ENCODE measurements around the gene RPS27L.
A peak's percentile ranks its signal among the peaks of the same experiment; 100 is the strongest.

RPS27L gene

DNA sequence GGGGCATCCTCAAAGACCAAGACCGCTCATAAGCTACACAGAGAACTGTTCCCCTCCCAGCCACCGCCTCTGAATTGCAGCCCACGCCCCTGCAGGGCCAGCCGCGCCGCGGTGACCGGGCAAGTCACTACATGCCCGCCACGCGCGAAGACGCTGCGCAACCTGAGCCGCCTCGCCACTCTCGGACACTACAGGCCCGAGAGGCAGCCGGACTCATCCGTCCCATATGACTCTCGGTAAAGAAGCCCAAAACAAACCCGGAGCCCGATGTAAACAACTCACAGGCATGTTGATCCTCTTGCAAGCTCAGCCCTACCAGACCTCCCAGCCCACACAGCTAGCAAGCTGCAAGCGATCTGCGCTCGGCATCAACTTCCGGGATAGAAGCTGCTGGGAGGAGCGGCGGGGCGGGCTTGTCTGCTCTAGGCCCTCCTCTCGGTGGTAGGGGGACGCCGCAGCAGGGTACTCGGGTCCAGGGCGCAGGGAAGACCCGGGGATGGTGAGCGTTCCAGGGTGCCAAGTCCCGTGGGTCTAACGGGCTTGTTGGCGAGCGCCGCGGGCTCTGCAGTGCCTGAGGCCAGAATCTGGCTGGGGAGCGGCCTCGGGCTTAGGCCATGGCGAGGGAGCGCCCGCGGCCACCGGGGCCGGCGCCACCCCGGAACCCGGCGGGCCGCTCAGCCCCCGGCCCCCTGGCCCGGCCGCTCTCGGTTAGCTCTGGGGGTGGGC lies at the start of gene RPS27L:
Gene RPS27L, minus strand, starts transcription at position 360 of the 726 bp plus-strand sequence. Its CDS starts 72 bp downstream, at position 288.
- peak; percentile 71 for DNase-seq

DNA sequence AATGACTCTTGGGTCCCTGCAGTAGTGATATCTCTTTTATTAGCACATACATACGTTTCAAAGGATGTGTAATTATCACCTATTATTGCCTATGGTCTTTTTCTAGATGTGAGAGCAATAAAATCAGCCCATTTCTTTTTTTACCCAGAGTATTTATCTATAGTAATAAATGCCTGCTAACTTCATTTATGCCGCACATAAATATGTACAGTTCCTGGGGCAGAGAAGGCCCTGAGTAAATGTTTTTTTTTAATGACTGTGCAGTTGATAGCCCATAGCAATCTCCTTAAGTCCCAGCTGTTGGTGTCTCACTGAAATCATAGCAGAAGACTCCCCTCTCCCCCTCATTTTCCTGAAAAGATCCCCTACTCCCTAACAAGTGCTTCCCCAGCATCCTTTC lies 48.8 kb upstream of the RPS27L start:
- DNase-seq: no peak

DNA sequence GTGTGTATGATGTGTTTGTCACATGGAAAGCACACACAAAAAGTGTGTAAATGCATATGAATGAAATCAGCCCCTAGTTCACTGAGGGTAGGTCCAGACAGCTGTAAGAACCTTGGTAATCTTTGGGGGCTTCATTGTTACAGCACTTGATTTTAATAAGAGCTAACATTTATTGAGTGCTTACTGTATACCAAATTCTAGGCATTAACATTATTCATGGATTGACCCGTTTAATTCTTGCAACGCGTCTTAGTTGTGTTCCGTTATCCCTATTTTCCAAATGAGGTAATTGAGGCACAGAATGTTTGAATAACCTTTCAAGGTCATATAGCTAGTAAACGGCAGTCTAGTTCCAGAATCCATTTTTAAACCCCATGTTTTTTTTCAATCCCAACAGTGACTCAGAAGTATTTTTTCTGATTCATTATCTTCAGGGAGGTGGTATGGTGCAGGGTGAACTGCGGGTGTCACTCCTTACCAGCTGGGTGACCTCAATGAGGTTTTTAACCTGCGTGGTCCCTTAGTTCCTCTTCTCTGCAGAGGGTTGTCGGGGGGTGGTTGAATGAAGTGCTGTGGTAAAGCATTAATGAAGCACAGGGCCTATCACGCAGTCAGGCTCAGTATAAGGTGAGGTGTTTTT lies 46.3 kb upstream of the RPS27L start:
- DNase-seq: no peak

DNA sequence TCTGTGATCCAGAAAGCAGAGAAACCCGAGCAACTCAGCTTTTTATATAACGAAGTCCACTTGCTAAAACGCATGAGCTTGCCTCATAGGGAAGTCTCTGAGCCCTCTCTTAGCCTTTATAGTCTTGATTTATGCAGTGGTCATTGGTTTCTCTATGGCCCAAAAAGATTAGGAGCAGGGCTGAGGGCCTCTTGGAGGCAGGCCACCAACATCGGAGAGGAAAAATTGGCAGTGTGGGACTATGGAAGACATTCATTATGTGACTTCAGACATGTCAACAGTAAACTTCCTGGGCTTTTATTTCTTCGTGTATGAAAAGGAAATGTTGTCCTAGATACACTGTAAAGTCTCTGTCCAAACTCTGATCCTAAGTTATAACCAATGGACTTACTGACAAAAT lies 45.6 kb upstream of the RPS27L start:
- no peak for DNase-seq

DNA sequence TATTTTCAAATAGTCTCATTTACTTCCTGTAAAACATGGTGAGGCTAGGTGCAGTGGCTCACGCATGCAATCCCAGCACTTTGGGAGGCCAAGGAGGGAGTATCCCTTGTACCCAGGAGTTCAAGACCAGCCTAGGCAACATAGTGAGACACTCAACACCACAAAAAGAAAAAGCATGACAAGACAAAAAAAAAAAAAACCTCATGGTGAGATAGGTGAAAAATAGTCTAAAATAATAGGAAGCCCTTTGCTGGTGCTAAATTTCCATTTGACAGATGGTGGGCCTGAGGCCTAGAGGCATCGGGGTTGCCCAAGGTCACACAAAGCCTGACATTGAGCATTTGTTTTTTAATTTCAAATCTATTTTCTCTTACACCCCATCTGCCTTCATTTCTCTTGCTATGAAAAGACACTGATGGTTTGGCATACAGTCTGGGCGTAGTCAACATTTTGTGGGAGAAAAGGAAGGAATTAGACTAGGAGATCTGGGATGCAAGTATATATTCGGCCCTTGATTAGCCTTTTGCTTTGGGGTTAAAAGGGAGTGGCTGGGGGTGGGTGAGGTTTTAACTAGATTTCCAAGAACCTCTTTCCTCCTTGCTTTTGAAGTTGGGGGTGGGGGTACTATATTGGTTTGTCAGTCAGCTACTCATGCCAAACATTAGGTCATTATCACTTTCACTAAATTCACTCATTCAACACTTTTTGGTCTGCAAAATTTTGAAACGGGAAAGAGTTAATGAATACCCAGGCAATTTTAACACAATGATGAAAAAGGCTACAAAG lies 43.4 kb upstream of the RPS27L start:
- DNase-seq: peak; percentile 64

DNA sequence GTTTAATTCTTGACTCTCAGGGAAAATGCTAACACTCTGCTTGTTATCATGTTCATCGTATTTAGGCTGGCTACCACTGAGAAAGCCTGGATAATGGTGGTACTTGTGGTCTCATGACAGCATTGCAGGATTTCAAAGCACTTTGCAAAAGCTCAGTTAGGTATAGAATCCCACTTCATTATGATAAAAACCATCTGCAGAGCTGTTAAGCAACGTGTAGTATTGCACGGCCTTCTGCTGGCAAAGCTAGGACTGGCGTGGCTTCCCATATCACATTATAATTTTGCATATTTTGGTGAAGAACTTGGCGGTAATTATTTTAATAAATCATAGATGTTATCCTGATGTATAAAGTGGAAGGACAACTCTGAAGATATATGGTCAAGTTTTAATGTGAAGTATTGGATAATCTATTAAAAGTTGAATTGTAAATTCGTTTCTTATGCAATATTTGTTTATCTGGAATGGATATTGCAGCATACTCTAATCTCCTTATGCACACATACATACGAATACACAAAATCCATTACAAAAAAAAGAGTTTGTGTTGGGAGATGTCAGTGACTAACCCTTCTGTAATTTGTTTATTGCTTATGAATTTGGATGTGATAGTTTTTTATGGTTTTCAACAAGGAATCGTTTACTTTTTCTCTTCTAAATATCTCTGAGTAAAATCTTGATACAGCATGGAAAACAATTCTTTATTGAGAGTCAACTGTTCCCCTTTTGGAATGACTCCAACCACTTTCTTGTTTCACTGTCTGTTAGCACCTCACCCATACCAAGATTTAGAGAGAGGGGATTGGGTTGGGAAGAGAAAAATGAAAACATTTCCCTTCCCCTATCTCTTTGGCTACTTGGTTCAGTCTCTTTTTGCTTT lies 41.3 kb upstream of the RPS27L start:
- DNase-seq: peak; percentile 65

DNA sequence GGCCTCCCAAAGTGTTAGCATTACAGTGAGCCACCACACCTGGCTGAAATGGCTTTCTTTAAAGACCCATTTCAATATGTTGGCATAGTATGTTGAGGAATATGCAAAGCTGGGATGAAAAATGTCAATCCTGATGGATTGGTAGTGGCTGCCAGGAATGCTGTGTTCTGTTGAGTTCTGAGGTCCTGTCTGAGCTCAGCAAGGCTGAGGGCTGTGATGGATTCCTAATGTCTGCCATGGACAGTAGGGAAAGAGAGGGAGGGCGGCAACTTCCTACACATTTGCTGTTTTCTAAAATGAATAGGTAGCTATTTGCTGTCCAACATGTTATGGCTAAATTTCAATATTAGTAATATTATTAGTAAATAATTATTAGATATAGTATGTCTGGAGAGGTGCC lies 40.3 kb upstream of the RPS27L start:
- no peak for DNase-seq

DNA sequence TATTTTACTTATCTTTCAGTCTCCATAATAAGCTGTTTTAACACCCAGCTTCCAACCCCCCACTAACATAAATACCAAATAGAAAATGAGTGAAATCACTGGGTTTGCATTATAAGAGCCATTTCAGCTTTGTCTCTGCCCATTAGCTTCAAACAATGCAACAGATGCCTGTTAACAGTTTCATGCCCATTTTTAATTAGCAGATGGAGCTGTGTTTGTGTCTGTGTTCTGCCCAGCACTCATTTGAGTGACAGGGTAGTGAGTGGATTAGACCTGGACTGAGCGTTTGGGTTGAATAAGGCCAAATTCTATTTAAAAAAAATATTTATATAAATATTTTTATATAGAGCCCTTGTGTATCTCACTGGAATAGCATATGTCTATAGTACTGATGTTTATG lies 39.6 kb upstream of the RPS27L start:
- DNase-seq: peak; percentile 90

DNA sequence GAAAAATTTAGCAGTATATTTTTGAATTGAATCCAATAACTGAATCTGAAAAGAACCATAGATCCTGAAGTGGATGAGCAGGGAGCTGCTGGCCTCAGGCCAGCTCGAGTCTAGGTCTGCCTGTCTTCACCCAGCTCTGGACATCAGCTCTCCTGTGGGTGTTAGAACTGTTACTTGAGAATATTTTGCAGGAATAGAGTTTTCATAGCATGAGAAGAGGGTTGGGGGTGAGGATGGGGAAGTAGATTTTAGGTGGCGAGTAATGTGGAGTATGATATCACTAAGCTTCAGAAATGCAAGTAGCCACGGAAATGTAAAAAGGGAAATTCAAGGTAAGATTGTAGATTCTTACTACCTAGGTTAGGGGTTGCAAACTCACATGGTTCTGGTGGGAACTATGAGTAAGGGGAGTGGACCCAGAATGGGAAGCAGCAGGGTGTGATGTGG lies 38.3 kb upstream of the RPS27L start:
- DNase-seq: no peak

DNA sequence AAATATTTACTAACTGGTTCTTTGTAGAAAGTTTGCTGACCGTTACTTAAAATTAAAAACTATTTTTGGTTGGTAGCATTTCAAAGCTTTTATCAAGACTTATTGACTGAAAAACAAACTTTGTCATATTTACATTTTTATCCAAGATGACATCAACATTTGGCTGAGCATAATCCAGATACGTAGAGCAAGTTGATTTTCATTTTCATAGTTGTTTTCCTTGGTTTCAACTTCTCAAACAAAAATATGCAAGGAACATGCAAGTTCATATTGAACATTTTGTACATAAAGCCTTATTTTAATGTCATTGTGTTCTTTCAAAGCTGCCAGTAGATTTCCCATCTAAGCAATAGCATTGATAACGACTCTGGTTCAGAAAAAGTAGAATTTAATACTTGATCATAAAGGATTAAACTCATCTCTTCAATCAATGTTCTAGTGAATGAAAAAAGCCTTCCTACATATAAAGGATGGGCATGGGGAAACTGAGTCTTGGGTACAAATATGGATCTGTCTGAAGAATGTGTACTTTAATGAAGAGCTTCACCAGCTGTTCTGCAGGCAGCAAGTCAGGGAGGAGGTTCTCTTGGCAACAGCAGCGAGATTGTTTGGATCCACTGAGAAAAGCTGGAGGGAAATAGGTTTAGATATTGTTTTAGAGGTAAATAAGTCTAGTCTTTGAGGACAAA lies 37.7 kb upstream of the RPS27L start:
- no peak for DNase-seq

DNA sequence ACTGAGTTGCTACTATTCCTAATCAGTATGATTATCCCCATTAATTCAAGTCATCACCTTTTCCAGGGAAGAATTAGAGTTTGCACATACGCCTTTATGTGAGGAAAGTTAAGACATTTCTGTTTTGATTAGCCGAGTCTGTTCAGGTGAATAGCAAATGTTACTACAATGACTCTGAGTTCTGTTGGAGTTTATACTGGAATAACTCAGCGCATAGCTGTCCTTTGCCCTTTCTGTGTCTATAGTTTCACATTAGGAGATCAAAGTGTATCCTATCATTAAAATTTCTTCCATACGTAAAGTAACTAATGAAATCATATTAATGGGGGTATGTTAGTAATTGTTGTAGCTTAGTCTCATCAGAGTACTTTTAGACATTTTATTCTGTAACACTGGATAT lies 37.0 kb upstream of the RPS27L start:
- DNase-seq: no peak

DNA sequence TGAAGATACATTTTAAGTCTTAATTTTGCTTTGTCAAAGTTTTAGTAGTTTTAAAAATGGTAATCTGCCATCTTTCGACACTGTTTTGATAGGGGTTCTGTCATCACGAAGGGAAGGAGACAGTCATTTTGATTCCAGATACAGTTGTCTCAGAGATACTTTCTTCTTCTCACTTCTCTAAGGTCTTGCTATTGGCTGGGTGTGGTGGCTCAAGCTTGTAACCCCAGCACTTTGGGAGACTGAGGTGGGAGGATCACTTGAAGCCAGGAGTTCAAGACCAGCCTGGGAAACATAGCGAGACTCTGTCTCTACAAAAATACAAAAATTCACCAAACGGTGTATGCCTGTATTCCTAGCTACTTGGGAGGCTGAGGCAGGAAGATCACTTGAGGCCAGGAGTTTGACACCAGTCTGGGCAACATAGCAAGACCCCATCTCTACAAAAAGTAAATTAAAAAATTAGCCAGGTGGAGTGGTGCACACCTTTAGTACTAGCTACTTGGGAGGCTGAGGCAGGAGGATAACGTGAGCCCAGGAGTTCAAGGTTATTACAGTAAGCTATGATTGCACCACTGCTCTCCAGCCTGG lies 35.4 kb upstream of the RPS27L start:
- DNase-seq: no peak

DNA sequence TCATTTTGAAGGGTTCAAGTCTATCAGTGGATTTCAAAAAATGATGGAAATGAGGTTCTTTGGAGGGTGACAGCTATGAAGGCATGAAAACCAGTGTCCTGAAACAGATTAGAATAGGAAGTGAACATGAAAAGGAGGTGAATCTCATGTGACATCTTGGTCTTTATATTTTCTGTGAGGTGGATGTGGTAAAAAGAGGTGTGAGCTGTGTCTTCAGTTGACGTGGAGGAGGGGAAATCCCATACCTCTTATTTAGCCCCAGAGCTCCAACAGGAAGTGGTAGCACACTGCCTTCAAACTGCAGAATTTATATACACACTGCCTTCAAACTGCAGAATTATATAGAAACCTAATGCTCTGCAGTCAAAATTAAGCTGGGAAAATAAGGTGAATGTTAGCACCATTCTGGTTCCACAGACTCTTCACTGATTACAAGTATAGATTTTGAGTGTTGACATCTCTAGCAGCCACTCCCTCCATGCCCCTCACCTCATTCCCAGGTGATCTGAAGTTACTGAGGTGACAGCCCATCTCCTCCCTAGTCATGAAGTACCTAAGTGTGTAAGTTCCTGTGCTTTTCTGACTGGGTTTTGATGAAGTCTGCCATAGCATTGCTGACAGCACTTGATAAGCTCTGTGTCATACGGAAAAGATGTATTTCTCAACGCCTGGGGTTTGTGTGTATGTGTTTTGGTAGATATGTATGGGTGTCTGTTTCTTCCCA lies 34.8 kb upstream of the RPS27L start:
- DNase-seq: no peak

DNA sequence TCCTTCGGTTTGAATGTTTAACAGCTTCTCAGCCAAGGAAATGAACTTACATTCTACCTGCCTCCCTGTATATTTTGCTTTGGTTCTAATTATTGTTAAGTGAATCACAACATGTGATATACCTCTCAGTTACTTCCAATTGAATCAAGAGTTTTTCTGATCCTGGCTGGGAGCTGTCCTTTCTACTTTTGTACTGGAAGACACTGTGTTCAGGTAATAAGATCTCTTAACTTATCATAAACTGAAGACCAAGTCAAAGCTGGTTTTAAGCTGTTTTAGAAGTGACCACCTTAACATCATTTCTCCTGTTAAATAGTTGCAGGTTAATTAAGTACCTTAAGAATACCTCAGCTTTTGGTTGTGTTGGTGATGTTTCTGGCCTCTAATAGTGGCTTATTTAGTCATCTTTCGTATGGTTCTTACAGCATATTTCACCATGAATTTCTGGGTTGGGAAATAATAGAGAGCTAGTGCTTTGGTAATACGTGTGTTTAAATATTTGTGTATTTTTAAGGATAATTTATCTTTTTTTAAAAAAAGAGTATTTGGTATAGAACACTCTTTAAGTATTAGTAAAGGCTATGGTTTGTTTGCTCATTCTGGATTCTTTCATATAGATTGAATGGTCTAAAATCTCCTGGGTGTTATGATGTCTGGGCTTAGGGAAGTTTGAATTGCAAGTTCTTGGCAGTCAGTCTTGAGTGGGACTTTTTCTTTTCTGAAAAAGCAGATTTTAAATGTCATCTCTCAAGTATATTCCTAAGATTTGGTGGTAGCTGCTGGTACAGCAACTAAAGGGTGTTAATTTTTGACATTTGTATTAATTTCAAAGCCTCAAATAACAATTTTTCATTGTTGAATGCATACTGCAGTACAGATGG lies 33.7 kb upstream of the RPS27L start:
- no peak for DNase-seq

DNA sequence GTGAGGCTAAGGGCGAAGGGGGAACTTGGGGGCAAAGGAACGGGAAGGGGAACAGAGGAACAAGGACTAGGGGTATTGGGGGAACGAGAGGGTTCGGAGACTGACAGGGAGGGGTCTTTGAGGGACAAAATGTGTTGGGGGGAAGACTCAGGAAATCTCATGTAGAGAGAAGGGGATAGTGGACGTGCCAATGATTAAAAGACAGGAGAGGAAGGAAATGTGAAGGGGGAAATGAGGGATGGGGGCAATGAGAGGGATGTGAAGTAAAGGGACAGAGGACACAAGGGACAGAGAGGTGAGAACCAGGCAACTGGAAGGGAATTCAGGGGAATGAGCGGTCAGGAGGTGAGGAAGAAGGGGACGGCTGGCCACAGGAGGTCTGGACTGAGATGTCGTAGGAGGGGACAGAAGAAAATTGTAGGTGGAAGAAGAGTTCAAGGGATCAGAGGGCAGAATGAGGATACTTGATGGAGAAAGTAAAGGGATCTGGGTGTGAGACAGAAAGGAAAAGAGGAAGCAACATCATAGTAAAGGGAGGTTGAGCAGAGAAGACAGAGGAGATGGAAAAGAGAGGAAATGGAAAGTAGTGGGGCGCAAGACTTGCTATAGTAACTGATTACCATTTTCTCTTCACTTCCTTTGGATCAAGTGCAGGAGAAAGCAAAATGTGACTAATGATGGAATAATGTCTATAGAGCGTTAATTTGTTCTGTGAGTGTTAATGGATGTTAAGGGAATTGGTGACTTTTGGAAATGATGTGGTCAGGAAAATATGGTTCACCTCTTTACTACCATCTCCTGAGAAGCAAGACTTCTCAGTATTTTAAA lies 32.9 kb upstream of the RPS27L start:
- DNase-seq: no peak

DNA sequence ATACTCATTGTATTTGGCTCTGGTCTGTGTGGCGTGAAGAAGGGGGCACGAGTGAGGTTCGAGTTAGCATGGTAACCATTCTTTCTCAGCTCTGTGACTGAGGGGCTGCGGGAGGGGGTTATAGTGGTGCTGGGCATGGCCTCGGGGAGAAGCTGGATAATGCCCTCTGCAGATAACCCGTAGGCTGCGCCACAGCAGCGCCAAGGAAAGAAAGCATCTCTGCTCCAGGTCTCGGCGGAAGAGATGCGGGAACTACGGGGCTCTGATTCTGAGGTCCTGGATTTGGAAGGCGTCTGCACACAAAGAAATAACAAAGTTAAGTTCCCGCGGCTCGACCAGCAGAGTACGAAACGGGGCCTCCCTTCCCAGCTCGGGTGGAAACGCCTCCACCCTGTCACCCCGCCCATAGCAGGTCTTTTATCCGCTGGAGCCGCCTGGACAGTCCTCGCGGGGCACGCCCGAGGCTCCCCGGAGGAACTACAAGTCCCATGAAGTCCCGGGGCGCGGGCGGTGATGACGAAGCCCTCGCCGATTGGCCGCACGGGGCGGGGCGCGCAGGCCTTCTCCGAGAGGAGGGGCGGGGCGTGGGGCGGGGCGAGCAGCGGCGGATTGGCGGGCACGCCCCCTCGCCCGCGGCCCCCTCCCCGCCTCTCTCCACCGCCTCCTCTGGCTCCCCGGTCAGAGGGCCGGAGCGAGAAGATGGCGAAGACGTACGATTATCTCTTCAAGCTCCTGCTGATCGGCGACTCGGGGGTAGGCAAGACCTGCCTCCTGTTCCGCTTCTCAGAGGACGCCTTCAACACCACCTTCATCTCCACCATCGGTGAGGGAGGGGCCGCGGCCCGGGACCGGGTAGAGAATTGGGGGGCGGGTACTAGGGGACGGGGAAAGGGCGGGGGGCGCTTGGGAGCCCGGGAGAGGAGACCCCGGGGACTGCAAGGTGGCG lies 31.9 kb upstream of the RPS27L start, which contains the start of gene RAB8B:
Gene RAB8B, plus strand, starts transcription at position 681 of the 946 bp plus-strand sequence. Its CDS starts 19 bp downstream, at position 700.
- DNase-seq: peak; percentile 87

DNA sequence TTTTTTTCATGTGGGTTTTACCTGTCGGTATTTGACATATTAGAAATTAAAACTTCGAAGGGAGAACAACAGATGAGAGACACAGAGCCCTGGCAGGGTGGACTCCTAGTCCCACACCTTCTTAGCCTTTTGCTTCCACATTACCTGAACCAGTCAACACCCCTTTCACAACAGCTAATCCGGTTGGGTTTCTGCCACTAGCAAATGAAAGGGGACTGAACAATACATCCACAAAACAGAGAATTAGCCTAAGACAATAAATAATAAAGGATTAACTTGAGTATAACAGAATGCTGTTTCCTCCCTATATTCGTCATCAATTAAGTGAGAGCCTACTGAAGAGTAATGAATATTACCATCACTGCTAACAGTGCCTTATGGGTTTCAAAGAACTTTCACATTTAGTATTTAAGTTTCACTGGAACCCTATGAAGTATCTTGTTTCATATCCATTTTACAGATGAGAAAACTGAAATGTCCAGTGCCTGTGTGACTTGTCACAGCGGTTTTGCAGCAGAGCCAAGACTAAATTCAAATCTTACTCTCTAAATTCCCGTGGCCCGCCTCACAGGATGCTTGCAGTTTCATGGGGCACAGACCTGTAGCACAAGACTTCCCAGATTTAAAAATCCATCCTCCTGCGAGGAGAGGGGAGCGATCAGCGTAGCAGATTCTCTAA lies 31.1 kb upstream of the RPS27L start:
- DNase-seq: no peak

All from NCI-H1694 treated with DMSO at 0.1 percent for 48 hours (cell line).